Mucosa of descending colon (tissue), 3 donors: ENCODE data around the gene PRG3. TPM values are rescaled to one million over a fixed set of nuclear protein-coding genes. Genes with fewer than 3 reads are reported as not detected.
"Not testable (repeated sequence)": the region's sequence is repeated elsewhere in the genome, so short reads cannot be mapped to it uniquely, and the experiment has no call there.

Experiments used
- ATAC-seq: fragments of 200-7000 bp; cut with Tn5 transposase; one replicate; pipeline ENCODE4 v1.9.1; 2020; ENCODE audit warnings: mild to moderate bottlenecking, moderate library complexity
- DNase-seq, 3 donors: peaks; one replicate each; pipeline ENCODE4 v3.0.0-alpha.2; 2020
- H3K36me3 ChIP-seq: fragments of 200-600 bp; one replicate; pipeline ENCODE4 v1.8.0; 2021; ENCODE audit warnings: low read depth, mild to moderate bottlenecking
- H3K4me1 ChIP-seq: fragments of 200-600 bp; one replicate; pipeline ENCODE4 v1.8.0; 2021; ENCODE audit warnings: low read depth, mild to moderate bottlenecking
- H3K4me3 ChIP-seq: fragments of 200-600 bp; one replicate; pipeline ENCODE4 v1.8.0; 2021; ENCODE audit warnings: mild to moderate bottlenecking
- H3K9me3 ChIP-seq: fragments of 200-600 bp; one replicate; pipeline ENCODE4 v1.8.0; 2021; ENCODE audit warnings: mild to moderate bottlenecking
- intact Hi-C, 2 donors: fragments of 100-400 bp; cut with DNase I in 1 of 2; cut with micrococcal nuclease in 1 of 2; formaldehyde crosslinking; loops; one replicate each; pipeline versions ENCODE4 v1.11.0 to v1.11.1; 2022; cut with DNase I, micrococcal nuclease
- total RNA-seq, 3 donors: library from RNA; stranded (reverse); fragmentation: NEBNext Ultra II Directional in 2 of 3; extraction: Animal tissue kit (Norgen Biotek cat#: 25700) in 2 of 3; gene quantifications; one replicate each; pipeline versions ENCODE4 v1.2.1 to v1.2.4, GENCODE V29; 2021 to 2023
- TF ChIP-seq, protein P1 (sequence below): fragments of 200-600 bp; IDR thresholded peaks from one replicate; pipeline ENCODE4 v1.8.0; 2022; ENCODE audit warnings: antibody characterized with exemption, mild to moderate bottlenecking
- donor health status: DM: no; HTN: no; CAD: no; lungs with moderate emphysema.
- donor health status: DM: no; HTN: no; CAD: no.
- donor health status: DM: no; HTN: yes; CAD: no.

PRG3 gene
- total RNA-seq, 3 donors from 2014 or later: not detected

GRCh38 chr11:57364851-57365660 is 15.9 kb downstream of the PRG3 start:
- ATAC-seq (no peak), DNase-seq (no peak)
- H3K36me3 ChIP-seq: no peaks in the 10 kb centered on the region
- intact Hi-C loops: no loop called here
- H3K9me3 ChIP-seq: no peaks in the 10 kb centered on the region
- TF ChIP-seq, protein P1, sequence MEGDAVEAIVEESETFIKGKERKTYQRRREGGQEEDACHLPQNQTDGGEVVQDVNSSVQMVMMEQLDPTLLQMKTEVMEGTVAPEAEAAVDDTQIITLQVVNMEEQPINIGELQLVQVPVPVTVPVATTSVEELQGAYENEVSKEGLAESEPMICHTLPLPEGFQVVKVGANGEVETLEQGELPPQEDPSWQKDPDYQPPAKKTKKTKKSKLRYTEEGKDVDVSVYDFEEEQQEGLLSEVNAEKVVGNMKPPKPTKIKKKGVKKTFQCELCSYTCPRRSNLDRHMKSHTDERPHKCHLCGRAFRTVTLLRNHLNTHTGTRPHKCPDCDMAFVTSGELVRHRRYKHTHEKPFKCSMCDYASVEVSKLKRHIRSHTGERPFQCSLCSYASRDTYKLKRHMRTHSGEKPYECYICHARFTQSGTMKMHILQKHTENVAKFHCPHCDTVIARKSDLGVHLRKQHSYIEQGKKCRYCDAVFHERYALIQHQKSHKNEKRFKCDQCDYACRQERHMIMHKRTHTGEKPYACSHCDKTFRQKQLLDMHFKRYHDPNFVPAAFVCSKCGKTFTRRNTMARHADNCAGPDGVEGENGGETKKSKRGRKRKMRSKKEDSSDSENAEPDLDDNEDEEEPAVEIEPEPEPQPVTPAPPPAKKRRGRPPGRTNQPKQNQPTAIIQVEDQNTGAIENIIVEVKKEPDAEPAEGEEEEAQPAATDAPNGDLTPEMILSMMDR: no peak
- no peak overlapping the region for H3K4me3 ChIP-seq
- no peaks in the 10 kb centered on the region for H3K4me1 ChIP-seq

- Histone ChIP-seq H3K4me3 (no peak overlapping the region), H3K9me3 (no peaks in the 10 kb centered on the region), H3K36me3 (no peaks in the 10 kb centered on the region), H3K4me1 (no peaks in the 10 kb centered on the region)
- TF ChIP-seq, protein P1: no peak
- ATAC-seq: no peak
- no peak for DNase-seq
- intact Hi-C loops: no loop called here
These were observed 17.5 kb downstream of the PRG3 start for GRCh38 chr11:57363131-57364080.

- no peaks in the 10 kb centered on the region for H3K4me1 ChIP-seq
- DNase-seq: no peak
- TF ChIP-seq, protein P1: no peak
- ATAC-seq: no peak
- intact Hi-C loops: no loop called here
- no peaks in the 10 kb centered on the region for H3K9me3 ChIP-seq
- H3K36me3 ChIP-seq: no peaks in the 10 kb centered on the region
- H3K4me3 ChIP-seq: no peak overlapping the region
These were observed 19.0 kb downstream of the PRG3 start for GRCh38 chr11:57361926-57362325.

DNA sequence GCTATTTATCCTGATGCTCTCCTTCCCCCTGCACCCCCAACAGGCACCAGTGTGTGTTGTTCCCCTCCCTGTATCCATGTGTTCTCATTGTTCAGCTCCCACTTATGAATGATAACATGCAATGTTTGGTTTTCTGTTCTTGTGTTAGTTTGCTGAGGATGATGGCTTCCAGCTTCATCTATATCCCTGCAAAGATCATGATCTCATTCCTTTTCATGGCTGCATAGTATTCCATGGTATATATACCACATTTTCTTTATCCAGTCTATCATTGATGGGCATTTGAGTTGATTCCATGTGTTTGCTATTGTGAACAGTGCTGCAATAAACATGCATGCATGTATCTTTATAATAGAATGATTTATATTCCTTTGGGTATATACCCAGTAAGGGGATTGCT is 19.5 kb downstream of the PRG3 start:
- H3K36me3 ChIP-seq, H3K4me3 ChIP-seq, H3K4me1 ChIP-seq, DNase-seq, H3K9me3 ChIP-seq, ATAC-seq, intact Hi-C loops: not testable (repeated sequence)

- Histone ChIP-seq H3K4me3 (no peak overlapping the region), H3K36me3 (no peaks in the 10 kb centered on the region), H3K9me3 (no peaks in the 10 kb centered on the region), H3K4me1 (no peaks in the 10 kb centered on the region)
- intact Hi-C loops: no loop called here
- TF ChIP-seq, protein P1: no peak
- ATAC-seq (no peak), DNase-seq (no peak)
These were observed 20.0 kb downstream of the PRG3 start for GRCh38 chr11:57360991-57361390.
